GM19099 (cell line): ENCODE measurements around the gene GBGT1.

Experiments used
- POLR2A ChIP-seq: IDR thresholded peaks from 3 replicates; pipeline ENCODE4 v1.6.1; 2011; ENCODE audit warnings: low read depth; ENCODE audit not compliant: insufficient read length; ENCODE audit errors: extremely low read depth

The GBGT1 gene

DNA sequence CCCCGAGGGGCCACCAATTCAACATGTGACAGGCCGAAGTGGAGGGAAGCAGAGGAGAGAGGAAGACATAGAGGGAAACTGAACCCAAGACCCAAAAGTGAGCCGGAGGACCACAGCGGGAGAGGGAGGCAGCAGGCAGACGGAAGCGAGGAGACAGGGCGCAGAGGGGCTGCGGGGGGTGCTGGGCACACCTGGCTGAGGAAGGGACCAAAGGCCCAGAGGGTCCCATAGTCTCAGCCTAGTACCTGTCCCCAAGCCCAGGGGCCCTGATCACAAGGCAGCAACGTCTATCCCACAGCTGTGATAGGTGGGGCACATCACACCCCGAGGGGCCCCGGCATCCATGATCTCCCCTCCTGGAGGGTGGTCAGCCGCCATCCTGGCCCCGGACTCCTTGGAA lies 35.6 kb downstream of the GBGT1 start:
- TF ChIP-seq POLR2A = no peak

GRCh38 chr9:133127340-133127981 lies 36.3 kb downstream of the GBGT1 start:
- TF ChIP-seq POLR2A = no peak

GRCh38 chr9:133126697-133127339 lies 36.9 kb downstream of the GBGT1 start:
- no peak for TF ChIP-seq POLR2A

DNA sequence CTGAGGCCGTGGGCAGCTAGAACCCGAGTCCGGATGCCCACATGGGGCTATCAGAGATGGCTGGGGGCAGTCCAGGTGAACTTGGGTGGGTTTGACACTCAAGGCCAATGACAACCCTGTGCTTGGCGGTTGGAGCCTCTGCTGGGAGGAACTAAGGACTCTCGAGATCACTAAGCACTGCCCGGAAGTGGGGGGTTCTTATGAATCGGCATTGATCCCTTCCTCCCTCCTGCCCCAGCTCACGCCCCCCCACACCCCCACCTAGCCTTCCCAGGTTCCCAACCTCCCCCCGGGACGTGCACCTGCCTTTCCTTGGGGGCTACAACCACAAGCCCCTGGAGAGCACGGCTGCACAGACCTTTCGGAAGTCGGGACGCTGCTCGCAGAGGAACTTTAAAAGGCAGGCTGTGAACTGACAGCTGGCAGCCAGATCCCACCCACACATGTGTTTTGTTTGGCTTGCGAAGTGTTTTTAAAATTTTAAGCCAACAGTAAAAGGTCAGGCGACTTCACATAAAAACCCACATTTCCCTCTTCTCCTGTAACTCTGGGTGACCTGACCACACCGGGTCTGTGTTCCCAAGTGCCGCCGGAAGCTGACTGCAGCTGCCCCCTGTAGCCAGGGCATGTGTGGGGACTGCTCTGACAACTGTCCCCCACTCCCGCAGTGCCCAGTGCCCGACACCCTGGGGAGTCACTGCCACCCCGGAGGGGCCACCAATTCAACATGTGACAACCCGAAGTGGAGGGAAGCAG lies 37.6 kb downstream of the GBGT1 start:
- no peak for TF ChIP-seq POLR2A

DNA sequence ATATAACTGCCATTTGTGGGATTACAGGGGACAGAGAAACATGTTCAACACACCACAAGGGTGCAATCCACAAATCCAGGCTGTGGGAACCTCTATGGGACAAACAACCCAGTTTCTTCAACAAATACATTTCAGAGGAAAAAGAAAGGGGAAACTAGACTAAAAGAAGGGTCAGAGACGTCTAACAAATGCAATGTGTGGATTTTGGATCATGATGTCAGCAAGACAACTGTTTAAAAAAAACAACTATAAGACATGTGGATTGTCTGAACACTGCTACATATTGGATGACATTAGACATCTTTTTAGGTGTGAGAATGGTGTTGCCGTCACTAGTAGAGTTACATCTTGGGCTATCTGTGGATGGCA lies 38.8 kb downstream of the GBGT1 start:
- TF ChIP-seq POLR2A = no peak

DNA sequence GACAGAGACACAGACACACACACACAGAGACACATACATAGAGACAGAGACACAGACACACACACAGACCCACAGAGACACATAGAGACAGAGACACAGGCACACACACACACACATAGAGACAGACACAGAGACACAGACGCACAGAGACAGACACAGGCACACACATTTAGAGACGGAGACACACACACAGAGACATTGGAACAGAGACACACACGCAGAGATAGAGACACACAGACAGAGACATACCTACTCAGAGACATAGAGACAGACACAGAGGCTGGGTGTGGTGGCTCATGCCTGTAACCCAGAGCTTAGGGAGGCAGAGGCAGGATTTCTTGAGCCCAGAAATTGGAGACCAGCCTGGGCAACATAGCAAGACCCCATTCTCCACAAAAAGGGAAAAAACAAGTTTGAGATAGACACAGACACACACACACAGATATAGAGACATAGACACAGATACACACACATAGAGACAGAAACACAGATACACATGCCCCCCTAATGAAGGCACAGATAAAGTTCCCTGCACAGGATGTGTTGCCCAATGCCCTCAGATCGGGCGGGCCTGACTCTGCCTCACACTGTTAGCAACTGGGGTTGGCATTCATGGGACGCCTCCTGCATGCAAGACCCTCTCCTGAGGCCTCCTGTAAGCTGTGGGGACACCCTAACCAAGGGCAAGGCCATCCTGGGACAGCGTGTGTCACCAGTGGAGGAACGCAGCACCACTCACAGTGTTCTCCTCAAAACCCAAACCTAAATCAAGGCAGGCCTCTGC lies 39.4 kb downstream of the GBGT1 start:
- TF ChIP-seq POLR2A = no peak

DNA sequence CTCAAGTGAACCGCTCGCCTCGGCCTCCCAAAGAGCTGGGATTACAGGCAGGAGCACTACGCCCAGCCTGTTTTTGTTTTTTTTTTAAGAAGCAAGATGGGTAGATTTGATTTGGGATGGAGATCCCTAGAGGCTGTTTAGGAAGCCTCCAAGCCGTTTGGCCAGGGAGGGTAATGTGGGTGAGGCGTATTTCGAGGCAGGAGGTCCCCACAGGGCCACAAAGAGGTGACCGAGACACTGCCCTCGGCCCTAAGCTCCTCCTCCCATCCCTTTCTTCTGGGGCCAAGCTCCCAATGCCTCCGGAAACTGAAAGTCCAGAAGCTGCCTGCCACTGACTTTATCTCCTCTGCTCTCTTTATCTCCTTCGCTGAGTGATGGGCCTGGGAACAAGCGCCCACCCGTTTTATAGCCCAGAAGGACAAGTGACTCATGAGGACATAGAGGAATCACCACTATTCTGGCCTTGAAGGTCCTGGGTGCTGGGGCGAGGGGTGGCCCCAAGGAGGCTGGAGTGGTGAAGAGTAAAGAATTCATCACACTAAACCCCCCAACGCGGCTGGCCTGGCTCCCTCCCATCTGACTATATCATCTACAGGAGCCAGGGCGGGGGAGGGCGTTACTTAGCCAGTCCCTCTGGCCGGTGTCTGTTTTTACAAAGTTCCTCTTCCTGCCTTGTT lies 40.6 kb downstream of the GBGT1 start:
- no peak for TF ChIP-seq POLR2A

- no peak for TF ChIP-seq POLR2A
Measured at GRCh38 chr9:133122605-133122934, 41.1 kb downstream of the GBGT1 start.

DNA sequence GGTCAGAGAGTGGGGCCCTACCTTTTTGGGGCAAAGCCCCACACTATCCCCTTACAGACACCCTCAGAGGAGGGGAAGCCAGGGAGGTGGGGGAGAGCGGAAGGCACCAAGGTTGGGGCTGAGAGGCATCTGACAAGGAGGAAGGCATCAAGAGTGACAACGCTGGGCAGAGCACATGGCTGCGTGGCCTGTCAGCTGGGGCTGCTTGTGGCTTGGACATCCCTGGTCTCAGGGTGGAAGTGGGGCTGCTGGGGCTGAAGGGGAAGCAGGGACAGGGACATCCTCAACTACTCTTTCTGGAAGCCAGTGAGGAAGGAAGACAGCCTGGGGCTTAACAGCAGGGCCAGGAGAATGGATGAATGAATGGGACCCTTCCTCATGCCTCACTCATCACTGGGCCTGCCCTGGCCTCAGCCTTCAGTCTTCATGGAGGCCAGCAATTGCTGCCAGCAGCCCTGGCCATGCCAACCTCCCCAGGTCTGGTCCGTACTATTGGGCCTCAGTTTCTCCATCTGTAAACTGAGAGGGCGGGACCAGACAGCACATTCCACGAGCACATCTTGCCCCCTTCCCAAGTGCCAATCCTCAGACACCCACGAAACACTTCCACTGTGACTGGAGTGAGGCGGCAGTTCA lies 41.7 kb downstream of the GBGT1 start:
- no peak for TF ChIP-seq POLR2A

GRCh38 chr9:133121198-133121914 lies 42.4 kb downstream of the GBGT1 start, which contains the start of gene RALGDS:
Gene RALGDS, minus strand, starts transcription at chr9:133121240. Its CDS starts 86 bp downstream, at chr9:133121154.
- TF ChIP-seq POLR2A = peak; percentile 34

- no peak for TF ChIP-seq POLR2A
Measured at GRCh38 chr9:133120501-133121197, 43.1 kb downstream of the GBGT1 start.

GRCh38 chr9:133119846-133120500 lies 43.7 kb downstream of the GBGT1 start:
- no peak for TF ChIP-seq POLR2A
